Body of pancreas (tissue), 4 donors: ENCODE measurements around the gene NR6A1.

Experiments used
- CTCF ChIP-seq, 7 experiments: fragments of 450-650 bp in 4 of 7; fragments of 200-600 bp in 3 of 7; sonication (generic) in 3 of 7; IDR thresholded peaks; one replicate each; pipeline ENCODE4 v1.5.1; 2016 to 2019; ENCODE audit warnings: antibody characterized with exemption in 7 of 7
- POLR2A ChIP-seq, 3 donors: fragments of 450-650 bp; IDR thresholded peaks; one replicate each; pipeline ENCODE4 v1.6.1; 2016; ENCODE audit warnings: antibody characterized with exemption in 3 of 3, mild to moderate bottlenecking in 2 of 3

DNA sequence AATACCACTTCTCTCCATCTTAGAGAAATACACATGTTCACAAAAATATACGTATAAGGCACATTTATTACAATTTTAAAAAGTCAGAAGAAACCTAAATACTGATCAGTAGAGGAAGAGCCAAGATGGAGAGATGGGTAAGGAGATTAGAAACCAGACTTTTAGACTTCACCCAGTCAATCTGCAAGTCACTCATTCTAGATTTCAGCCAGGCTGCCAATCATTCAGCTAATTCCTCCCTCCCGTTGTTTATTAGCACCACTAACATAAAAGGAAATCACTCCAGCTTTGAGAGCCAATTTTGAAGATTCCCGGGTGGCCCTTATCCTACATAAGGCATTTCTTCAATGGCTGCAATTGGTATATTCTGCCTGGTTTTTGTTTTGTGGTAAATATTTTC is 154.2 kb downstream of the NR6A1 start:
- TF ChIP-seq CTCF (IDR thresholded peaks at IDR 0.05) = no peak
- no peak for TF ChIP-seq POLR2A (IDR thresholded peaks at IDR 0.05)
